GM12801 (cell line): ENCODE results near the gene NCKAP5.

Source experiments
- TF ChIP-seq, protein P1 (sequence below): IDR thresholded peaks from one replicate; pipeline ENCODE4 v1.5.1; 2011; ENCODE audit warnings: control low read depth; ENCODE audit not compliant: insufficient read length; ENCODE audit errors: extremely low read depth

The NCKAP5 gene

DNA sequence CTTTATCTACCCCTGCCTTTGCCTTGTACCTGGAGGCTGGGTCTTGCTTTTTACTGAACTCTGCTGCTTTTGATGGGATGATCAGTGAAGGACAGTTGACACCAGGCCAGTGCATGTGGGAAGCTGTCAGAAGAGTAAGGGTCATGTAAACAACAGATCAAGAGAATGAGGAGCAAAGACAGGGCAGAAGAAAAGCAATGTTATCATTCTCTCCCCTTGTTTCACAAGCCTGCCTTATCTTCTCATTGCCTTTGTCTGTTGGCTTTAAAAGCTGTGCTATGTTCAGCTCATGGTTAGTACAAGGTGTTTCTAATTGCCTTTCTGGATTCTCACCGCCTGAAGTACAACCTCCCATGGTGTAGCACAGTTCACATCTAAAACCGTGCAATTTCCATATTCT lies 925.8 kb downstream of the NCKAP5 start:
- TF ChIP-seq, protein P1, sequence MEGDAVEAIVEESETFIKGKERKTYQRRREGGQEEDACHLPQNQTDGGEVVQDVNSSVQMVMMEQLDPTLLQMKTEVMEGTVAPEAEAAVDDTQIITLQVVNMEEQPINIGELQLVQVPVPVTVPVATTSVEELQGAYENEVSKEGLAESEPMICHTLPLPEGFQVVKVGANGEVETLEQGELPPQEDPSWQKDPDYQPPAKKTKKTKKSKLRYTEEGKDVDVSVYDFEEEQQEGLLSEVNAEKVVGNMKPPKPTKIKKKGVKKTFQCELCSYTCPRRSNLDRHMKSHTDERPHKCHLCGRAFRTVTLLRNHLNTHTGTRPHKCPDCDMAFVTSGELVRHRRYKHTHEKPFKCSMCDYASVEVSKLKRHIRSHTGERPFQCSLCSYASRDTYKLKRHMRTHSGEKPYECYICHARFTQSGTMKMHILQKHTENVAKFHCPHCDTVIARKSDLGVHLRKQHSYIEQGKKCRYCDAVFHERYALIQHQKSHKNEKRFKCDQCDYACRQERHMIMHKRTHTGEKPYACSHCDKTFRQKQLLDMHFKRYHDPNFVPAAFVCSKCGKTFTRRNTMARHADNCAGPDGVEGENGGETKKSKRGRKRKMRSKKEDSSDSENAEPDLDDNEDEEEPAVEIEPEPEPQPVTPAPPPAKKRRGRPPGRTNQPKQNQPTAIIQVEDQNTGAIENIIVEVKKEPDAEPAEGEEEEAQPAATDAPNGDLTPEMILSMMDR = no peak

DNA sequence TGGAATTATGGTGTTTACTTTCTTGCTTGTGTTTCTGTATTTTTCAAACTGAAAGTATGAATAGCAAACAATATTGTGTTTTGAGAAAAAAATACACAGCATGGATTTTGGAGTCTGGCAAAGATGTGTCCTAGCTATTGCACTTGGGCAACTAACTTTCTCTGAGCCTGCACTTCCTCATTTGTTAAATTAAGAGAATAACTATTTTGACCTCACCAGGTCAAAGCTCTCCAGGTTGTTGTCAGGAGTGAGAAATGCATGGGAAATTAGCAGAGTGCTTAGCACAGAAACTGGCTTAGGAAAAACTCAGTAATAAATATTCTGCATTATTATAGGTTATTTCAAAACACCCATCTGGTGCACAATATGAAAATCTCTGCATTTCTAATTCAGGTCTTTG lies 926.4 kb downstream of the NCKAP5 start:
- TF ChIP-seq, protein P1 = no peak

DNA sequence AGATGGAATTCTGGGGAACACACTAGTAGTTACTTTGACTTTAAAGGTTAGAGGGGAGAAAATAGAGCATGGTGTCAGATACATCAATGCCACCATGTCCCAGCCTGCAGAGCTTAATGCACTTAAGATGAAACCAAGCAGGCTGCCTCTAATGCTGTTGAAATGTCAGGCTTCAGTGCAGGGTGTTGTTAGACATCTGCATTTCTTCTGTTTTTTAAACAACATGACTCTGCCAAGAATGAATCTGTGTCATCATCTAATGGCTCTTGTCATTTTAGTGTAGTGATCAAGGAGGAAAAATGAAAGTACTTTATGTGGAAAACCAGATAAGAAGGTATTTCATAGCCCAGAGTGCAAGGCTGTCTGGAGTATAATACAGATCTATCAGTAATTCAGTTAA lies 928.1 kb downstream of the NCKAP5 start:
- TF ChIP-seq, protein P1 = no peak

DNA sequence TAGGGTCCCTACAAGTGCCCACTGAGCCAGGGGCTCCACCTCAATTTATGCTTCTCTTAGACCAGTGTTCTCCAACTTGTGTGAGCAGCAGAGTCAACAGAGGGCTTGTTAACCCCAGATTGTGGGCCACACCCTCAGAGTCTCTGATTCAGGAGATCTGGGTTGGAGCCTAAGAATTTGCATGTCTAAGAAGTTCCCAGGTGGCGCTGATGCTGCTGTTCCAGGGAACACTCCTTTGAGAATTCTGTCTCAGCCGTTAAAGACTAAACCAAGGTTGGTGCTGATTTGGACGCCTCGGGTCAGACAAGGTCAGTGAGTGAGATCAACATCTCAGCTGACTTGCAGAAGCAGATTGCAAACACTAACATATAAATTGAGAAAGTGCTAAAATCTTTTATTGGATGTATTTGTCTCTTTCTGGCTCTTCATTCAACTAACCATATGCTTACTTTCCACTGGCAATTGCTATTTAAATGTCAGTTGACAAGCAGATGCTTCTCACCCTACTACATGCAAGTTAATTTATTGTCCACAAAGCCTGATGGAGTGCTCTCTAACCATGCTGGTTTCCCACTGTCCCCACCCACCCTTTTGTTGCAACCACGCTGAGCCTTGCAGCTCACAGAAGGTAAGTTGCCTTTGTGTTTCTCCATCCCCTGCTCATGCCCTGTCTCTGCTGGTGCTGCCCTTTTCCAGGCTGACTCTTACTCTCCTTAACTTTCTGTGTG lies 929.8 kb downstream of the NCKAP5 start:
- TF ChIP-seq, protein P1 = no peak

DNA sequence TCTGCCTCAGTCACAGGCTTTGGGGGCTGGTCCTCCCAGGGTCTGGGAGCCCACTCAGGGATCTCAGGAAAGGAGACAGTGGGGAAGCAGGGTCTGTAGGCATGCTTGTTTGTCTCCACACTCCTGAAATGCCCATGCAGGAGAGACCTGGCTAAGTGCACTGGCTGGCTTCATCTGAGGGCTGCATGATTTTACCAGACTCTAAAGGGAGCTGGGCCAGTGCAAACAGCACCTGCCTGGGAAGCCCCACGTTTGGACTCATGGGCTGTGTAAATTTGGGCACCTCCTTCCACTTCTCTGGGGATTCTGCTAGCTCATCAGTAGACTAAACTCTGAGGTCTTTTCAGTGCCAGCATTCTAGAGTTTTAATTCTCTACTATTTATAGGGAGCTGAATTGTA lies 931.9 kb downstream of the NCKAP5 start:
- TF ChIP-seq, protein P1 = no peak

DNA sequence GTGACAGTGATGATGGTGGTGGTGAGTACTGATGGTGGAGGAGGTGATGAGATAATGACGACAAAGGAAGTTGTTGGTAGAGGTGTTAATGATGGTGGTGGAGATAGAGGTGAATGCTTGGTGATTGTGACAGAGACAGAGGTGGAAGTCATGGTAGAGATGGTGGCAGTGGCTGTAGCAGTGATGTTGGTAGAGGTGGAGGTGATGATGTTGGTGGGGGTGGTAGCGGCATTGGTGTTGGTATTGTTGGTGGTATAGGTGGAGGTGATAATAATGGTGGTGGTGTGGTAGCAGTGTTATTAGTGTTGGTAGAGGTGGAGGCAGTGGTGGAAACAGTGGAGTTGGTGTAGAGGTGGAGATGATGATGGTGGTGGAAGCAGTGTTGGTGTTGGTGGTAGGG lies 934.6 kb downstream of the NCKAP5 start:
- TF ChIP-seq, protein P1 = no peak

DNA sequence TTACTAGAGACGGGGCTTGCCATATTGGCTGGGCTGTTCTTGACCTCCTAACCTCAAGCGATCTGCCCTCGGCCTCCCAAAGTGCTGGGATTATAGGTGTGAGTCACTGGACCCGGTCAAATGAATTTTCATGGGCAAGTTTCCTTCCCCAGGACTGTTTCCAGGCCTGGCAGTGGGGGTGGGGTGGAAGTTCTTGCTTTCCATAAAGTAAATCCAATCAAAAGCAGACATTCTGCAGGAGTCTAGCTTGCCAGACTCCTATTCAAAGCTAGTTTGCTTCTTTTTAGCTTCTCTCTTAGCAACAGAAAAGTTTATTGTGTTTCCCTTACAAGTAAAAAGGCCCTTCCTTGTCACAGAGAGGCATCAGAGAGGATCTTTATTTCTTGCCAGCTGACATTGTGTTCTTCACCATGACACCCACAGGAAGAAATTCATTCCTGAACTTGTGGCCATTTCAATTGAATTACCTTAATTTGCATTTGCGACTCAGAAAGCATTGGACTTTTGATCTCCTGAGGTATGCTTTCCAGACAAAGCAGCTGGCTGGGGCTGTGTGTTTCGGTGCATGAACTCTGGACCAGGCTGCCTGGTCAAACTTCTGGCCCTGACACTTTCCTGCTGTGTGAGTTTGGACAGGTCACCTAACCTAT lies 936.1 kb downstream of the NCKAP5 start:
- TF ChIP-seq, protein P1 = no peak
